Neuronal stem cell (in vitro differentiated cells): ENCODE data around the gene COPG1.

Experiments used
- DNase-seq: peaks from one replicate; pipeline ENCODE4 v3.0.0-alpha.2; 2013; ENCODE audit warnings: low spot score
- H2AFZ ChIP-seq: one replicate; pipeline ENCODE4 v1.6.1; 2013; ENCODE audit warnings: mild to moderate bottlenecking, low read length, inconsistent platforms
- H2AK5ac ChIP-seq: 2 replicates; pipeline ENCODE4 v1.6.1; 2013; ENCODE audit warnings: low read depth, mild to moderate bottlenecking, inconsistent platforms, low read length, moderate library complexity, mixed read lengths
- H2BK120ac ChIP-seq: 2 replicates; pipeline ENCODE4 v1.6.1; 2013; ENCODE audit warnings: low read depth, mild to moderate bottlenecking, inconsistent platforms, low read length, moderate library complexity, mixed read lengths
- H2BK12ac ChIP-seq: one replicate; pipeline ENCODE4 v1.6.1; 2013; ENCODE audit warnings: low read length, inconsistent platforms
- H2BK15ac ChIP-seq: 2 replicates; pipeline ENCODE4 v1.6.1; 2013; ENCODE audit warnings: mild to moderate bottlenecking, low read length, inconsistent platforms, mixed read lengths
- H2BK5ac ChIP-seq: one replicate; pipeline ENCODE4 v1.6.1; 2013; ENCODE audit warnings: inconsistent platforms, mild to moderate bottlenecking, low read length, moderate library complexity
- H3K14ac ChIP-seq: one replicate; pipeline ENCODE4 v1.6.1; 2013; ENCODE audit warnings: low read length, inconsistent platforms
- H3K18ac ChIP-seq: 2 replicates; pipeline ENCODE4 v1.6.1; 2013; ENCODE audit warnings: low read length, inconsistent platforms
- H3K23ac ChIP-seq: 2 replicates; pipeline ENCODE4 v1.6.1; 2013; ENCODE audit warnings: low read depth, mild to moderate bottlenecking, mixed read lengths, low read length, inconsistent platforms; ENCODE audit not compliant: poor library complexity
- H3K27ac ChIP-seq: replicated peaks from 3 replicates; pipeline ENCODE4 v1.5.1; 2013; ENCODE audit warnings: low read length, inconsistent platforms
- H3K27me3 ChIP-seq, 3 experiments: 2 replicates each; pipeline ENCODE4 v1.6.1; 2013; ENCODE audit warnings: low read length in 3 of 3, mild to moderate bottlenecking in 2 of 3, inconsistent platforms in 1 of 3, low read depth in 1 of 3, mixed read lengths in 1 of 3, moderate library complexity in 1 of 3; ENCODE audit not compliant: control insufficient read depth in 3 of 3, insufficient read depth in 3 of 3
- H3K36me3 ChIP-seq, 2 donors: replicated peaks in 1 of 2; 2 replicates each; pipeline ENCODE4 v1.6.1; 2013; ENCODE audit warnings: low read length in 2 of 2; ENCODE audit not compliant: control insufficient read depth in 2 of 2, insufficient read depth in 2 of 2
- H3K4ac ChIP-seq: 2 replicates; pipeline ENCODE4 v1.6.1; 2013; ENCODE audit warnings: inconsistent platforms, mild to moderate bottlenecking, low read length, moderate library complexity
- H3K4me1 ChIP-seq, 2 donors: 1 replicate in 1 of 2; 2 replicates in 1 of 2; pipeline ENCODE4 v1.6.1; 2013; ENCODE audit warnings: low read length in 2 of 2, low read depth in 1 of 2; ENCODE audit not compliant: control insufficient read depth in 2 of 2, insufficient read depth in 1 of 2
- H3K4me2 ChIP-seq: one replicate; pipeline ENCODE4 v1.6.1; 2013; ENCODE audit warnings: mild to moderate bottlenecking, low read length, inconsistent platforms; ENCODE audit not compliant: insufficient read depth, poor library complexity, severe bottlenecking
- H3K4me3 ChIP-seq, 2 donors: 2 replicates each; pipeline ENCODE4 v1.5.1; 2013; ENCODE audit warnings: low read length in 2 of 2, mild to moderate bottlenecking in 2 of 2, inconsistent platforms in 1 of 2, moderate library complexity in 1 of 2
- H3K79me1 ChIP-seq: one replicate; pipeline ENCODE4 v1.6.1; 2013; ENCODE audit warnings: low read depth, mild to moderate bottlenecking, inconsistent platforms, low read length, moderate library complexity
- H3K9ac ChIP-seq: one replicate; pipeline ENCODE4 v1.6.1; 2013; ENCODE audit warnings: mild to moderate bottlenecking, low read depth, low read length, inconsistent platforms; ENCODE audit not compliant: poor library complexity
- H3K9me3 ChIP-seq, 2 donors: replicated peaks in 1 of 2; 2 replicates each; pipeline versions ENCODE3 to v1.6.1; 2013; ENCODE audit warnings: low read length in 2 of 2, mild to moderate bottlenecking in 2 of 2, inconsistent platforms in 1 of 2, low read depth in 1 of 2, mixed read lengths in 1 of 2, moderate library complexity in 1 of 2; ENCODE audit not compliant: control insufficient read depth in 2 of 2, insufficient read depth in 1 of 2
- H4K8ac ChIP-seq: one replicate; pipeline ENCODE4 v1.6.1; 2013; ENCODE audit warnings: low read depth, mild to moderate bottlenecking, inconsistent platforms, low read length, moderate library complexity
- H4K91ac ChIP-seq: one replicate; pipeline ENCODE4 v1.6.1; 2013; ENCODE audit warnings: low read length, low read depth, mild to moderate bottlenecking, inconsistent platforms; ENCODE audit not compliant: poor library complexity
- whole genome bisulfite sequencing, 2 donors: extraction: QIAGEN DNeasy Blood & Tissue Kit; methylation state at CpG; one replicate each; pipeline ENCODE4 v1.1.7; 2013; ENCODE audit warnings: missing lambda C conversion rate in 2 of 2, mixed read lengths in 1 of 2; ENCODE audit not compliant: insufficient read length in 2 of 2, insufficient replicate concordance in 1 of 2; ENCODE audit errors: extremely low coverage in 2 of 2; 5-methylcytosine and 5-hydroxymethylcytosine counted together

Gene COPG1

GRCh38 chr3:129259612-129260477, 10.4 kb downstream of the COPG1 start:
- Histone ChIP-seq H2BK12ac (no peak overlapping the region), H3K9ac (no peak overlapping the region), H3K9me3 (no peaks in the 10 kb centered on the region), H3K18ac (no peak overlapping the region), H3K4me1 (no peaks in the 10 kb centered on the region), H3K36me3 (peaks cover 67 to 92% of the 10 kb centered on the region in 2 donors), H3K79me1 (peaks cover 1% of the 10 kb centered on the region), H2BK120ac (no peak overlapping the region), H3K27ac (no peak overlapping the region), H3K27me3 (no peaks in the 10 kb centered on the region), H4K91ac (no peak overlapping the region), H2BK5ac (no peak overlapping the region), H2AK5ac (no peak overlapping the region), H3K4me2 (no peak overlapping the region), H3K23ac (no peak overlapping the region), H3K14ac (no peak overlapping the region), H3K4ac (no peak overlapping the region), H2AFZ (no peak overlapping the region), H2BK15ac (no peak overlapping the region), H4K8ac (no peak overlapping the region), H3K4me3 (no peak overlapping the region)
- no CpG with 5 or more reads among the region's 7 CpGs for WGBS, 2 donors
- no peak for DNase-seq

- no peak overlapping the region for H2AK5ac ChIP-seq
- no peaks in the 10 kb centered on the region for H3K4me1 ChIP-seq
- H3K9me3 ChIP-seq = no peaks in the 10 kb centered on the region
- H3K4ac ChIP-seq = no peak overlapping the region
- H3K4me3 ChIP-seq = no peak overlapping the region
- H3K14ac ChIP-seq = no peak overlapping the region
- peaks cover 1% of the 10 kb centered on the region for H3K79me1 ChIP-seq
- H2BK120ac ChIP-seq = no peak overlapping the region
- H2BK5ac ChIP-seq = no peak overlapping the region
- no peak overlapping the region for H3K27ac ChIP-seq
- WGBS, 2 donors = no CpG with 5 or more reads among the region's 11 CpGs
- H3K18ac ChIP-seq = no peak overlapping the region
- no peak overlapping the region for H2BK12ac ChIP-seq
- H3K4me2 ChIP-seq = no peak overlapping the region
- H3K9ac ChIP-seq = no peak overlapping the region
- H4K91ac ChIP-seq = no peak overlapping the region
- no peak overlapping the region for H3K23ac ChIP-seq
- no peak overlapping the region for H2BK15ac ChIP-seq
- peaks cover 70 to 94% of the 10 kb centered on the region in 2 donors for H3K36me3 ChIP-seq
- DNase-seq = no peak
- no peak overlapping the region for H2AFZ ChIP-seq
- no peaks in the 10 kb centered on the region for H3K27me3 ChIP-seq
- H4K8ac ChIP-seq = no peak overlapping the region
These were observed 11.2 kb downstream of the COPG1 start for GRCh38 chr3:129260606-129261005.

GRCh38 chr3:129261894-129262293, 12.5 kb downstream of the COPG1 start:
- peaks cover 63 to 94% of the 10 kb centered on the region in 2 donors for H3K36me3 ChIP-seq
- no peak overlapping the region for H3K4me2 ChIP-seq
- no peak overlapping the region for H3K9ac ChIP-seq

GRCh38 chr3:129263161-129263910, 13.9 kb downstream of the COPG1 start:
- H2BK5ac ChIP-seq = no peak overlapping the region
- no peak overlapping the region for H3K14ac ChIP-seq
- H2BK120ac ChIP-seq = no peak overlapping the region
- H2BK15ac ChIP-seq = no peak overlapping the region
- H3K4ac ChIP-seq = no peak overlapping the region
- H3K23ac ChIP-seq = no peak overlapping the region
- WGBS, 2 donors = no CpG with 5 or more reads among the region's 6 CpGs
- H3K4me3 ChIP-seq = no peak overlapping the region
- H3K79me1 ChIP-seq = peaks cover 1% of the 10 kb centered on the region
- no peak overlapping the region for H2AK5ac ChIP-seq
- no peak overlapping the region for H3K27ac ChIP-seq
- DNase-seq = no peak
- H2AFZ ChIP-seq = no peak overlapping the region
- no peak overlapping the region for H3K9ac ChIP-seq
- H3K27me3 ChIP-seq = no peaks in the 10 kb centered on the region
- H4K91ac ChIP-seq = no peak overlapping the region
- H3K9me3 ChIP-seq = no peaks in the 10 kb centered on the region
- H3K4me1 ChIP-seq = no peaks in the 10 kb centered on the region
- H3K36me3 ChIP-seq = peaks cover 57 to 93% of the 10 kb centered on the region in 2 donors
- no peak overlapping the region for H3K4me2 ChIP-seq
- H4K8ac ChIP-seq = no peak overlapping the region
- no peak overlapping the region for H2BK12ac ChIP-seq
- H3K18ac ChIP-seq = no peak overlapping the region

More at GRCh38 chr3:129261894-129262293, 12.5 kb downstream of the COPG1 start:
- H4K91ac ChIP-seq = no peak overlapping the region
- H2BK5ac ChIP-seq = no peak overlapping the region
- H3K27ac ChIP-seq = no peak overlapping the region
- peaks cover 1% of the 10 kb centered on the region for H3K79me1 ChIP-seq
- DNase-seq = no peak
- H3K27me3 ChIP-seq = no peaks in the 10 kb centered on the region
- no peak overlapping the region for H3K4ac ChIP-seq
- no peak overlapping the region for H3K14ac ChIP-seq
- H3K4me1 ChIP-seq = no peaks in the 10 kb centered on the region
- no peak overlapping the region for H3K18ac ChIP-seq
- no peak overlapping the region for H2BK15ac ChIP-seq
- H2AFZ ChIP-seq = no peak overlapping the region
- no CpG with 5 or more reads among the region's 3 CpGs for WGBS, 2 donors
- no peaks in the 10 kb centered on the region for H3K9me3 ChIP-seq
- no peak overlapping the region for H2BK120ac ChIP-seq
- H3K4me3 ChIP-seq = no peak overlapping the region
- H4K8ac ChIP-seq = no peak overlapping the region
- no peak overlapping the region for H2AK5ac ChIP-seq
- H2BK12ac ChIP-seq = no peak overlapping the region
- H3K23ac ChIP-seq = no peak overlapping the region
